Mucosa of stomach (tissue), 1 donor: ENCODE results near the gene ADAM10.
"Not testable (repeated sequence)": the region's sequence is repeated elsewhere in the genome, so short reads cannot be mapped to it uniquely, and the experiment has no call there.

ENCODE experiments used
- H3K27me3 ChIP-seq: one replicate; pipeline ENCODE4 v1.7.0; 2013; ENCODE audit warnings: mild to moderate bottlenecking, low read length; ENCODE audit not compliant: control insufficient read depth, insufficient read depth
- H3K36me3 ChIP-seq: one replicate; pipeline ENCODE4 v1.7.0; 2013; ENCODE audit warnings: low read length; ENCODE audit not compliant: control insufficient read depth, insufficient read depth
- H3K4me1 ChIP-seq: one replicate; pipeline ENCODE4 v1.7.0; 2013; ENCODE audit warnings: mild to moderate bottlenecking, low read length; ENCODE audit not compliant: control insufficient read depth, insufficient read depth
- H3K4me3 ChIP-seq: one replicate; pipeline ENCODE4 v1.7.0; 2013; ENCODE audit warnings: low read length
- H3K9ac ChIP-seq: one replicate; pipeline ENCODE4 v1.7.0; 2013; ENCODE audit warnings: mild to moderate bottlenecking, low read length, moderate library complexity
- H3K9me3 ChIP-seq: one replicate; pipeline ENCODE4 v1.7.0; 2013; ENCODE audit warnings: mild to moderate bottlenecking, low read length, moderate library complexity; ENCODE audit not compliant: control insufficient read depth
- donor health status: Pancreatic carcinoma.

ADAM10 gene

DNA sequence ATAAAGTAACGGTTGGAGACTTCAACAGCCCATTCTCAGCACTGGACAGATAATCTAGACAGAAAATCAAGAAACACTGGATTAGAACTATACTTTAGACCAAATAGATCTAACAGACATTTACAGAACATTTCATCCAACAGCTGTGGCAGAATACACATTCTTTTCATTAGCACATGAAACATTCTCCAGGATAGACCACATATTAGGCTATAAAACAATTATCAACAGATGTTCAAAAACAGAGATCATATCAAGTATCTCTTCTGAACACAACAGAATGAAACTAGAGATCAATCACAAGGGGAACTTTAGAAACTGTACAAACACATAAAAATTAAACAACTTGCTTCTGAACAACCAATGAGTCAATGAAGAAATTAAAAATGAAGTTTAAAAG lies 133.3 kb downstream of the ADAM10 start:
- Histone ChIP-seq H3K4me1 (peaks cover 11% of the 10 kb centered on the region), H3K27me3 (no peaks in the 10 kb centered on the region), H3K9me3 (no peaks in the 10 kb centered on the region), H3K9ac (no peak overlapping the region), H3K36me3 (no peaks in the 10 kb centered on the region), H3K4me3 (no peak overlapping the region)

GRCh38 chr15:58611731-58612676 lies 137.5 kb downstream of the ADAM10 start:
- Histone ChIP-seq H3K9ac (no peak overlapping the region), H3K27me3 (no peaks in the 10 kb centered on the region), H3K36me3 (no peaks in the 10 kb centered on the region), H3K4me1 (peaks cover 23% of the 10 kb centered on the region), H3K4me3 (no peak overlapping the region), H3K9me3 (no peaks in the 10 kb centered on the region)

GRCh38 chr15:58608711-58609110 lies 140.8 kb downstream of the ADAM10 start:
- Histone ChIP-seq H3K9ac (no peak overlapping the region), H3K9me3 (no peaks in the 10 kb centered on the region), H3K27me3 (no peaks in the 10 kb centered on the region), H3K4me3 (no peak overlapping the region), H3K36me3 (no peaks in the 10 kb centered on the region), H3K4me1 (peaks cover 45% of the 10 kb centered on the region)

- no peaks in the 10 kb centered on the region for H3K36me3 ChIP-seq
- no peaks in the 10 kb centered on the region for H3K9me3 ChIP-seq
- H3K4me1 ChIP-seq, result peaks cover 45% of the 10 kb centered on the region
- H3K9ac ChIP-seq, result no peak overlapping the region
- H3K4me3 ChIP-seq, result no peak overlapping the region
- H3K27me3 ChIP-seq, result no peaks in the 10 kb centered on the region
These were observed 141.3 kb downstream of the ADAM10 start for GRCh38 chr15:58608129-58608590.

DNA sequence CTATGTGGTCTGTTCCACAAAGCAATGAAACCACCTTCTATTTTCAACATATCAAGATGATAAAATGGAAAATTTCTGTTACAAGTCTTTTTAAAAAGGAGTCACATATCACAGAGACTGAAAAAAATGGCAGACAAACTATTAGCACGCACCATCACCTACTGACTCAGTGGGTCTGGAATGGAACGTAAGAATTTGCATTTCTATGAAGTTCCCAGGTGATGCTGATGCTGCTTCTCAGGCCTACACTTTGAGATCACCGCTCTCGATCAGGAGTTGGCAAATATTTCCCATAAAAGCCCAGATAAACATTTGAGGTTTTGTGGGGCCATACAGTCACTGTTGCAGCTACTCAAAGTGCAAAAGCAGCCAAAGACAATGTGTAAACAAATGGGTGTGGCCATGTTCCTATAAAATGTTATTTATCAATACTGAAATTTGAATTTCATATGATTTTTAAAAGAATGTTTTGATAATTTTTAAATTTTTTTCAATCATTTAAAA lies 142.9 kb downstream of the ADAM10 start:
- H3K9ac ChIP-seq, result no peak overlapping the region
- no peaks in the 10 kb centered on the region for H3K27me3 ChIP-seq
- peaks cover 34% of the 10 kb centered on the region for H3K4me1 ChIP-seq
- no peak overlapping the region for H3K4me3 ChIP-seq
- no peaks in the 10 kb centered on the region for H3K36me3 ChIP-seq
- H3K9me3 ChIP-seq, result no peaks in the 10 kb centered on the region

GRCh38 chr15:58605931-58606530 lies 143.5 kb downstream of the ADAM10 start:
- H3K9ac ChIP-seq, result no peak overlapping the region
- no peaks in the 10 kb centered on the region for H3K27me3 ChIP-seq
- peaks cover 37% of the 10 kb centered on the region for H3K4me1 ChIP-seq
- no peaks in the 10 kb centered on the region for H3K9me3 ChIP-seq
- no peaks in the 10 kb centered on the region for H3K36me3 ChIP-seq
- no peak overlapping the region for H3K4me3 ChIP-seq

- Histone ChIP-seq H3K9me3 (no peaks in the 10 kb centered on the region), H3K4me3 (no peak overlapping the region), H3K9ac (no peak overlapping the region), H3K27me3 (no peaks in the 10 kb centered on the region), H3K4me1 (peaks cover 36% of the 10 kb centered on the region), H3K36me3 (no peaks in the 10 kb centered on the region)
These were observed 145.0 kb downstream of the ADAM10 start for GRCh38 chr15:58604455-58604923.

GRCh38 chr15:58603927-58604326 lies 145.6 kb downstream of the ADAM10 start:
- H3K27me3 ChIP-seq, H3K9me3 ChIP-seq, H3K36me3 ChIP-seq, H3K4me3 ChIP-seq: not testable (repeated sequence)
- peaks cover 36% of the 10 kb centered on the region for H3K4me1 ChIP-seq
- H3K9ac ChIP-seq, result peak overlapping the region; percentile 30

DNA sequence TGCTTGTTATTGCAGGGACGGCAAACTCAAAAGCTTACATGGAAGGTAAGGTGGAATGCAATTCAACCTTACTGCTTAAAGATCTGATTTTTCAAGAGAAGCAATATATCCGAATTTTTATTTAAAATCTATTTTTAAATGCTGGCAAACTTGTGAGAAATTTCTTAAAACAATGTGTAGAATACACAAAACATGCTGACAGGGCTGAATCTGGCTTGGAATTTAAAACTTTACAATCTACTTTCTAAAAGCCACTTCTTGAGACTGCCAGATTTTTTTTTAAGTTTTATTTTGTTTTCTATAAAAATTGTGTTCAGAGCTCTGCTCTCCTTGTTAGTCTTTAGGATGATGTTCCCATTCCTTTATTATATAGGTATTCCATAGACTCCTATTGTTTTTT lies 146.7 kb downstream of the ADAM10 start:
- H3K4me1 ChIP-seq, result peaks cover 30% of the 10 kb centered on the region
- no peaks in the 10 kb centered on the region for H3K36me3 ChIP-seq
- no peaks in the 10 kb centered on the region for H3K27me3 ChIP-seq
- H3K9me3 ChIP-seq, result no peaks in the 10 kb centered on the region
- H3K9ac ChIP-seq, result no peak overlapping the region
- no peak overlapping the region for H3K4me3 ChIP-seq

- Histone ChIP-seq H3K36me3 (no peaks in the 10 kb centered on the region), H3K27me3 (no peaks in the 10 kb centered on the region), H3K4me3 (no peak overlapping the region), H3K4me1 (peaks cover 7% of the 10 kb centered on the region), H3K9ac (no peak overlapping the region), H3K9me3 (no peaks in the 10 kb centered on the region)
These were observed 150.7 kb downstream of the ADAM10 start for GRCh38 chr15:58598829-58599210.

- no peaks in the 10 kb centered on the region for H3K9me3 ChIP-seq
- peaks cover 6% of the 10 kb centered on the region for H3K4me1 ChIP-seq
- no peak overlapping the region for H3K4me3 ChIP-seq
- no peak overlapping the region for H3K9ac ChIP-seq
- no peaks in the 10 kb centered on the region for H3K27me3 ChIP-seq
- no peaks in the 10 kb centered on the region for H3K36me3 ChIP-seq
These were observed 151.3 kb downstream of the ADAM10 start for GRCh38 chr15:58597943-58598828.
